Measurements from ENCODE around the gene LRP2.

Gene LRP2

DNA sequence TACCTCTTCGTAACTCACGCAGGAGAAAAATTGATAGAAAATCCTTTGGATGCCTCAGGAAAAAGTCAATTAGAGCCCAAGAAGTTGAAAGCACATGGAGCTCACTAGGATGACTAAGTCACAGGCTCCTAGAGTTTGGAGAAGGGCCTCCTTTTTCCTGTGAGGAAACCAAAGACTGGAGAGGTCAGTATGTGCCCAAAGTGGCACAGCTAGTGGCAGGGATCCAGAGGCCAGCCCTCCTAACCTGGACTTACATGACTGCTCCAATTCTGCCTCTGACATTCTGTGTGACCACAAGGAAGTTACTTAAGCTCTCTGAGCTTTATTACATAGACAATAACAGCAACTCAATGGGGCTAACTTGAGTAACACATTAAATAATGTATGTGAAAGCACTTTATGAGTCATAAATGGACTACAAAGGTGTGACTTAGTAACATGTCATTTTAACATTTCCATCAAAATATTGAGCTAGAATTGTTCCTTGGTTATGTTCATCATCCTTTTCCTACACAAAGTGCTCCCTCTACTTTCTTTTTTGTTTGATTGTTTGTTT, 201.3 kb downstream of the LRP2 start:
- TF ChIP-seq FEZF1 (tag by site-specific recombination; IDR thresholded peaks at IDR 0.05) (no peak), ZBTB8A (tag by site-specific recombination; IDR thresholded peaks at IDR 0.05) (no peak), YY2 (tag by site-specific recombination; IDR thresholded peaks at IDR 0.05) (no peak), ZNF138 (tag by site-specific recombination; IDR thresholded peaks at IDR 0.05; ENCODE audit: borderline replicate concordance) (no peak), ZNF561 (tag by site-specific recombination; IDR thresholded peaks at IDR 0.05; ENCODE audit: borderline replicate concordance) (no peak)
- TF ChIP-seq, protein P1, sequence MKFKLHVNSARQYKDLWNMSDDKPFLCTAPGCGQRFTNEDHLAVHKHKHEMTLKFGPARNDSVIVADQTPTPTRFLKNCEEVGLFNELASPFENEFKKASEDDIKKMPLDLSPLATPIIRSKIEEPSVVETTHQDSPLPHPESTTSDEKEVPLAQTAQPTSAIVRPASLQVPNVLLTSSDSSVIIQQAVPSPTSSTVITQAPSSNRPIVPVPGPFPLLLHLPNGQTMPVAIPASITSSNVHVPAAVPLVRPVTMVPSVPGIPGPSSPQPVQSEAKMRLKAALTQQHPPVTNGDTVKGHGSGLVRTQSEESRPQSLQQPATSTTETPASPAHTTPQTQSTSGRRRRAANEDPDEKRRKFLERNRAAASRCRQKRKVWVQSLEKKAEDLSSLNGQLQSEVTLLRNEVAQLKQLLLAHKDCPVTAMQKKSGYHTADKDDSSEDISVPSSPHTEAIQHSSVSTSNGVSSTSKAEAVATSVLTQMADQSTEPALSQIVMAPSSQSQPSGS (tag by site-specific recombination; IDR thresholded peaks at IDR 0.05; ENCODE audit: low read depth) = no peak
- TF ChIP-seq, protein P2, sequence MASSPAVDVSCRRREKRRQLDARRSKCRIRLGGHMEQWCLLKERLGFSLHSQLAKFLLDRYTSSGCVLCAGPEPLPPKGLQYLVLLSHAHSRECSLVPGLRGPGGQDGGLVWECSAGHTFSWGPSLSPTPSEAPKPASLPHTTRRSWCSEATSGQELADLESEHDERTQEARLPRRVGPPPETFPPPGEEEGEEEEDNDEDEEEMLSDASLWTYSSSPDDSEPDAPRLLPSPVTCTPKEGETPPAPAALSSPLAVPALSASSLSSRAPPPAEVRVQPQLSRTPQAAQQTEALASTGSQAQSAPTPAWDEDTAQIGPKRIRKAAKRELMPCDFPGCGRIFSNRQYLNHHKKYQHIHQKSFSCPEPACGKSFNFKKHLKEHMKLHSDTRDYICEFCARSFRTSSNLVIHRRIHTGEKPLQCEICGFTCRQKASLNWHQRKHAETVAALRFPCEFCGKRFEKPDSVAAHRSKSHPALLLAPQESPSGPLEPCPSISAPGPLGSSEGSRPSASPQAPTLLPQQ (tag by site-specific recombination; IDR thresholded peaks at IDR 0.05) = no peak
- TF ChIP-seq, protein P3, sequence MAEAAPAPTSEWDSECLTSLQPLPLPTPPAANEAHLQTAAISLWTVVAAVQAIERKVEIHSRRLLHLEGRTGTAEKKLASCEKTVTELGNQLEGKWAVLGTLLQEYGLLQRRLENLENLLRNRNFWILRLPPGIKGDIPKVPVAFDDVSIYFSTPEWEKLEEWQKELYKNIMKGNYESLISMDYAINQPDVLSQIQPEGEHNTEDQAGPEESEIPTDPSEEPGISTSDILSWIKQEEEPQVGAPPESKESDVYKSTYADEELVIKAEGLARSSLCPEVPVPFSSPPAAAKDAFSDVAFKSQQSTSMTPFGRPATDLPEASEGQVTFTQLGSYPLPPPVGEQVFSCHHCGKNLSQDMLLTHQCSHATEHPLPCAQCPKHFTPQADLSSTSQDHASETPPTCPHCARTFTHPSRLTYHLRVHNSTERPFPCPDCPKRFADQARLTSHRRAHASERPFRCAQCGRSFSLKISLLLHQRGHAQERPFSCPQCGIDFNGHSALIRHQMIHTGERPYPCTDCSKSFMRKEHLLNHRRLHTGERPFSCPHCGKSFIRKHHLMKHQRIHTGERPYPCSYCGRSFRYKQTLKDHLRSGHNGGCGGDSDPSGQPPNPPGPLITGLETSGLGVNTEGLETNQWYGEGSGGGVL (tag by site-specific recombination; IDR thresholded peaks at IDR 0.05) = no peak
- TF ChIP-seq, protein P4, sequence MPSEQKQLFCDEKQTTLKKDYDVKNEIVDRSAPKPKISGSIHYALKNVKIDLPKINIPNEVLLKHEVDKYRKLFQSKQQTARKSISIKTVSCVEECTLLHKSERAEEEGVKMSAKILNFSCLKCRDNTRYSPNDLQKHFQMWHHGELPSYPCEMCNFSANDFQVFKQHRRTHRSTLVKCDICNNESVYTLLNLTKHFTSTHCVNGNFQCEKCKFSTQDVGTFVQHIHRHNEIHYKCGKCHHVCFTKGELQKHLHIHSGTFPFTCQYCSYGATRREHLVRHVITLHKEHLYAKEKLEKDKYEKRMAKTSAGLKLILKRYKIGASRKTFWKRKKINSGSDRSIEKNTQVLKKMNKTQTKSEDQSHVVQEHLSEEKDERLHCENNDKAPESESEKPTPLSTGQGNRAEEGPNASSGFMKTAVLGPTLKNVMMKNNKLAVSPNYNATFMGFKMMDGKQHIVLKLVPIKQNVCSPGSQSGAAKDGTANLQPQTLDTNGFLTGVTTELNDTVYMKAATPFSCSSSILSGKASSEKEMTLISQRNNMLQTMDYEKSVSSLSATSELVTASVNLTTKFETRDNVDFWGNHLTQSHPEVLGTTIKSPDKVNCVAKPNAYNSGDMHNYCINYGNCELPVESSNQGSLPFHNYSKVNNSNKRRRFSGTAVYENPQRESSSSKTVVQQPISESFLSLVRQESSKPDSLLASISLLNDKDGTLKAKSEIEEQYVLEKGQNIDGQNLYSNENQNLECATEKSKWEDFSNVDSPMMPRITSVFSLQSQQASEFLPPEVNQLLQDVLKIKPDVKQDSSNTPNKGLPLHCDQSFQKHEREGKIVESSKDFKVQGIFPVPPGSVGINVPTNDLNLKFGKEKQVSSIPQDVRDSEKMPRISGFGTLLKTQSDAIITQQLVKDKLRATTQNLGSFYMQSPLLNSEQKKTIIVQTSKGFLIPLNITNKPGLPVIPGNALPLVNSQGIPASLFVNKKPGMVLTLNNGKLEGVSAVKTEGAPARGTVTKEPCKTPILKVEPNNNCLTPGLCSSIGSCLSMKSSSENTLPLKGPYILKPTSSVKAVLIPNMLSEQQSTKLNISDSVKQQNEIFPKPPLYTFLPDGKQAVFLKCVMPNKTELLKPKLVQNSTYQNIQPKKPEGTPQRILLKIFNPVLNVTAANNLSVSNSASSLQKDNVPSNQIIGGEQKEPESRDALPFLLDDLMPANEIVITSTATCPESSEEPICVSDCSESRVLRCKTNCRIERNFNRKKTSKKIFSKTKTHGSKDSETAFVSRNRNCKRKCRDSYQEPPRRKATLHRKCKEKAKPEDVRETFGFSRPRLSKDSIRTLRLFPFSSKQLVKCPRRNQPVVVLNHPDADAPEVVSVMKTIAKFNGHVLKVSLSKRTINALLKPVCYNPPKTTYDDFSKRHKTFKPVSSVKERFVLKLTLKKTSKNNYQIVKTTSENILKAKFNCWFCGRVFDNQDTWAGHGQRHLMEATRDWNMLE (tag by site-specific recombination; conservative IDR thresholded peaks at IDR 0.05; ENCODE audit: low read depth) = no peak
- Histone ChIP-seq H3K4me3 (ENCODE audit: low read depth, low read length) (no peak overlapping the region), H3K27ac (ENCODE audit: extremely low read depth, low read depth, low read length) (no peak overlapping the region), H3K9me3 (ENCODE audit: control insufficient read depth, insufficient read depth, low read depth, low read length) (no peaks in the 10 kb centered on the region), H3K4me1 (ENCODE audit: control insufficient read depth, insufficient read depth, low read length) (no peaks in the 10 kb centered on the region), H3K36me3 (ENCODE audit: control insufficient read depth in 2 of 2, insufficient read depth in 1 of 2, low read length in 2 of 2) (peaks cover 0 to 48% of the 10 kb centered on the region in 2 experiments; a peak in 1 of 3 replicates)
- CTCF ChIA-PET = no interaction called here
- POLR2A ChIA-PET = no interaction called here

DNA sequence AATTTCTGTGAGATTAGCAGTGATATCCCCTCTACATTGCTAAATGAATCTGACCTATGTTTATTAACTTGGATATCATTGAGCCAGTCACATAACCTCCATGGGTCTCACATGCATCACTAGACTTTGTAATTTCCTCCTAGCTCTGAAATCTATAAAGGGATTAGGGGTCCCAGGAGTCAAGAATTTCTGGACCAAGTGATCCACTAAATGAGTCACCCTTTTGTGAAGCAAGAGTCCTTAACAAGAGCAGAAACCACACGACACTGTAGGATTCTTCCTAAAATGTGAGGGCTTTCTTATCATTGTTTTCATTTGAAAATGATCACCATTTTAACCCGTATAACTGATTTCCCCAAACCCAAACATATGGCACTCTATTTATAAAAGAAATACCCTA, 202.6 kb downstream of the LRP2 start:
- H3K36me3 ChIP-seq (ENCODE audit: control insufficient read depth in 2 of 2, insufficient read depth in 1 of 2, low read length in 2 of 2) = peaks cover 0 to 46% of the 10 kb centered on the region in 2 experiments; a peak in 1 of 3 replicates
- no peaks in the 10 kb centered on the region for H3K9me3 ChIP-seq (ENCODE audit: control insufficient read depth, insufficient read depth, low read depth, low read length)
- TF ChIP-seq WT1 (tag by site-specific recombination; IDR thresholded peaks at IDR 0.05) (no peak), ZNF311 (tag by site-specific recombination; IDR thresholded peaks at IDR 0.05; ENCODE audit: borderline replicate concordance) (no peak), ZNF610 (tag by site-specific recombination; IDR thresholded peaks at IDR 0.05; ENCODE audit: borderline replicate concordance) (no peak), ZNF138 (tag by site-specific recombination; IDR thresholded peaks at IDR 0.05; ENCODE audit: borderline replicate concordance) (no peak), KLF10 (tag by site-specific recombination; IDR thresholded peaks at IDR 0.05) (no peak), ZFP69B (tag by site-specific recombination; IDR thresholded peaks at IDR 0.05) (no peak), ZBTB20 (tag by site-specific recombination; IDR thresholded peaks at IDR 0.05) (no peak)
- ChIA-PET CTCF (interaction anchor here (1.3 kb wide), 1 partner anchor 17 kb away, joined by 7 read pairs; no protein-coding TSS in a partner anchor), POLR2A (no interaction called here)
- no peaks in the 10 kb centered on the region for H3K4me1 ChIP-seq (ENCODE audit: control insufficient read depth, insufficient read depth, low read length)
- H3K27ac ChIP-seq (ENCODE audit: extremely low read depth, low read depth, low read length) = no peak overlapping the region
- H3K4me3 ChIP-seq (ENCODE audit: low read depth, low read length) = no peak overlapping the region

All from HEK293 (cell line).